Measurements from ENCODE around the gene TMED1. TPM values are rescaled to one million over a fixed set of nuclear protein-coding genes. Genes with fewer than 3 reads are reported as not detected.

Gene TMED1
- polyA plus RNA-seq, 1 donor from 2014 or later: 20.2 TPM

GRCh38 chr19:10872546-10873107, 36.6 kb upstream of the TMED1 start:
- H3K79me2 ChIP-seq (replicated peaks; ENCODE audit: insufficient read depth, low read length): peaks cover 48% of the 10 kb centered on the region
- peak overlapping the region; percentile 90 for H3K9ac ChIP-seq (ENCODE audit: low read length)
- H3K4me2 ChIP-seq (ENCODE audit: low read length): peak overlapping the region; percentile 71
- H3K9me2 ChIP-seq (ENCODE audit: insufficient read depth, low read length): no peaks in the 10 kb centered on the region
- peak overlapping the region; percentile 89 for H3K27ac ChIP-seq (ENCODE audit: low read length)
- no peak overlapping the region for H2AFZ ChIP-seq (ENCODE audit: low read depth, low read length)
- H4K20me1 ChIP-seq (ENCODE audit: insufficient read depth): no peaks in the 10 kb centered on the region
- no peaks in the 10 kb centered on the region for H3K9me3 ChIP-seq (ENCODE audit: low read length)
- peak overlapping the region; percentile 90 for H3K4me3 ChIP-seq (ENCODE audit: low read length)
- H3F3A ChIP-seq (ENCODE audit: insufficient read depth, low read length, poor library complexity, severe bottlenecking): no peaks in the 10 kb centered on the region
- no peaks in the 10 kb centered on the region for H3K27me3 ChIP-seq (ENCODE audit: insufficient read depth, low read depth, low read length)
- TF ChIP-seq EP300 (conservative IDR thresholded peaks at IDR 0.05; ENCODE audit: poor library complexity, severe bottlenecking): no peak
- peak; percentile 6 for TF ChIP-seq CTCF (IDR thresholded peaks at IDR 0.05; ENCODE audit: poor library complexity, severe bottlenecking)
- TF ChIP-seq REST (IDR thresholded peaks at IDR 0.05; ENCODE audit: borderline replicate concordance): no peak
- no peaks in the 10 kb centered on the region for H3K36me3 ChIP-seq (ENCODE audit: insufficient read depth, low read length)

GRCh38 chr19:10871711-10872545, 35.9 kb upstream of the TMED1 start:
- H3K9me2 ChIP-seq (ENCODE audit: insufficient read depth, low read length): no peaks in the 10 kb centered on the region
- peak overlapping the region; percentile 89 for H3K27ac ChIP-seq (ENCODE audit: low read length)
- H3K9me3 ChIP-seq (ENCODE audit: low read length): no peaks in the 10 kb centered on the region
- peak overlapping the region; percentile 90 for H3K4me3 ChIP-seq (ENCODE audit: low read length)
- H2AFZ ChIP-seq (ENCODE audit: low read depth, low read length): peak overlapping the region; percentile 60
- no peak for TF ChIP-seq POLR2AphosphoS5 (IDR thresholded peaks at IDR 0.05)
- TF ChIP-seq CTCF (IDR thresholded peaks at IDR 0.05; ENCODE audit: poor library complexity, severe bottlenecking): peak; percentile 55
- H3F3A ChIP-seq (ENCODE audit: insufficient read depth, low read length, poor library complexity, severe bottlenecking): no peaks in the 10 kb centered on the region
- H3K36me3 ChIP-seq (ENCODE audit: insufficient read depth, low read length): no peaks in the 10 kb centered on the region
- H3K9ac ChIP-seq (ENCODE audit: low read length): peak overlapping the region; percentile 90
- H3K79me2 ChIP-seq (replicated peaks; ENCODE audit: insufficient read depth, low read length): peaks cover 44% of the 10 kb centered on the region
- H3K4me2 ChIP-seq (ENCODE audit: low read length): peak overlapping the region; percentile 71
- no peaks in the 10 kb centered on the region for H3K27me3 ChIP-seq (ENCODE audit: insufficient read depth, low read depth, low read length)
- no peaks in the 10 kb centered on the region for H4K20me1 ChIP-seq (ENCODE audit: insufficient read depth)
